NB4 (cell line): Measurements from ENCODE around the gene FRMD1.

ENCODE experiments used
- POLR2A ChIP-seq: IDR thresholded peaks from 2 replicates; pipeline ENCODE4 v1.6.1; 2011; ENCODE audit warnings: mild to moderate bottlenecking; ENCODE audit not compliant: insufficient read length; ENCODE audit errors: extremely low read depth
- TF ChIP-seq, protein P1 (sequence below): IDR thresholded peaks from one replicate; pipeline ENCODE4 v1.5.1; 2012; ENCODE audit warnings: low read depth, low read length

DNA sequence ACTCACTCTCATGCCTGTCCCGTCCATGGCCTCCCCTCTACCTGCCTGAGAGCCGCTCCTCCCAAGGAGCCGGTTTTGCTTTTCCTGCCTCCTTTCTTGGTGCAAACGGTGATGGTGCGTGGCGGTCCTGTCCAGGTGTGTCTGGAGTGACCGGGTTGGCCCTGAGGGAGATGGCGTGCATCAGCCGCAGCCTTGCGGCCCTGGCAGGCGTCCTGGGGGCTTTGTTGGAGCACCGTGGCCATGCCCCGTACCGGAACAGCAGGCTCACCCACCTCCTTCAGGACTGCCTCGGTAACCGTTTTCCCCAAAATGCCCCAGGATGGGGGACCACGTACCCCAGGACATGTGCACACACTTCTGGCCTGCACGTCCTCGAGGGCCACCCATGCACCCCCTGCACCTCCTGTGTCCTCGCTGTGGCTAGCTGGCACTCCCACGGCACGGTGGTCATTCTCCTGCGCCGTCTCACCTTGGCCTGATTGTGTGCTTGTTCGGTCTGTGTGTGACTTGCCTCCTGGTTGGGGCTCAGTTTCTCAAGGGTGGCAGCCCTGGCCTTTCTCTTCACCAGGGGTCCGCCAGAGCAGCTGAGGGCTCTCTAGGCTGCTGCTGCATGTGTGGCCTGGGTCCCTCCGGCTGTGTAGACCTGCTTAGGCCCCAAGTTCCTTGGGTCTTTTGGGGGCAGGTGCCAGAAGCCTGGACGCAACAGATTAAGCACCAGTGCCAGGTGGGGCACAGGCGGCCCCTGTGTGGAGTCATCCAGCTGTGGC lies 36.4 kb downstream of the FRMD1 start:
- TF ChIP-seq, protein P1, sequence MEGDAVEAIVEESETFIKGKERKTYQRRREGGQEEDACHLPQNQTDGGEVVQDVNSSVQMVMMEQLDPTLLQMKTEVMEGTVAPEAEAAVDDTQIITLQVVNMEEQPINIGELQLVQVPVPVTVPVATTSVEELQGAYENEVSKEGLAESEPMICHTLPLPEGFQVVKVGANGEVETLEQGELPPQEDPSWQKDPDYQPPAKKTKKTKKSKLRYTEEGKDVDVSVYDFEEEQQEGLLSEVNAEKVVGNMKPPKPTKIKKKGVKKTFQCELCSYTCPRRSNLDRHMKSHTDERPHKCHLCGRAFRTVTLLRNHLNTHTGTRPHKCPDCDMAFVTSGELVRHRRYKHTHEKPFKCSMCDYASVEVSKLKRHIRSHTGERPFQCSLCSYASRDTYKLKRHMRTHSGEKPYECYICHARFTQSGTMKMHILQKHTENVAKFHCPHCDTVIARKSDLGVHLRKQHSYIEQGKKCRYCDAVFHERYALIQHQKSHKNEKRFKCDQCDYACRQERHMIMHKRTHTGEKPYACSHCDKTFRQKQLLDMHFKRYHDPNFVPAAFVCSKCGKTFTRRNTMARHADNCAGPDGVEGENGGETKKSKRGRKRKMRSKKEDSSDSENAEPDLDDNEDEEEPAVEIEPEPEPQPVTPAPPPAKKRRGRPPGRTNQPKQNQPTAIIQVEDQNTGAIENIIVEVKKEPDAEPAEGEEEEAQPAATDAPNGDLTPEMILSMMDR, result no peak
- no peak for TF ChIP-seq POLR2A
